Lung (tissue), 12 donors: ENCODE results near the gene ADRA1B. TPM values are rescaled to one million over a fixed set of nuclear protein-coding genes. Genes with fewer than 3 reads are reported as not detected.
A peak's percentile ranks its signal among the peaks of the same experiment; 100 is the strongest.
"Not testable (repeated sequence)": the region's sequence is repeated elsewhere in the genome, so short reads cannot be mapped to it uniquely, and the experiment has no call there.

Experiments used
- ATAC-seq: fragments of 200-7000 bp; cut with Tn5 transposase; one replicate; pipeline ENCODE4 v1.9.1; 2020; ENCODE audit warnings: moderate number of reproducible peaks; ENCODE audit not compliant: insufficient read depth, low FRiP score
- DNase-seq, 3 donors: peaks; one replicate each; pipeline ENCODE4 v3.0.0-alpha.2; 2013 to 2017
- H3K27ac ChIP-seq, 2 donors: one replicate each; pipeline ENCODE4 v1.5.1; 2013; ENCODE audit warnings: mild to moderate bottlenecking in 2 of 2, moderate library complexity in 2 of 2, control low read depth in 1 of 2, inconsistent platforms in 1 of 2, low read depth in 1 of 2, low read length in 1 of 2
- H3K27me3 ChIP-seq, 3 donors: one replicate each; pipeline ENCODE4 v1.5.1; 2013; ENCODE audit warnings: low read length in 2 of 3; ENCODE audit not compliant: control insufficient read depth in 3 of 3, insufficient read depth in 3 of 3
- H3K36me3 ChIP-seq, 4 donors: one replicate each; pipeline ENCODE4 v1.5.1; 2013; ENCODE audit warnings: low read length in 4 of 4, mild to moderate bottlenecking in 1 of 4, moderate library complexity in 1 of 4; ENCODE audit not compliant: control insufficient read depth in 4 of 4, insufficient read depth in 4 of 4
- H3K4me1 ChIP-seq, 5 donors: one replicate each; pipeline ENCODE4 v1.5.1; 2013; ENCODE audit warnings: low read length in 5 of 5, mild to moderate bottlenecking in 2 of 5, moderate library complexity in 1 of 5; ENCODE audit not compliant: control insufficient read depth in 5 of 5, insufficient read depth in 5 of 5
- H3K4me3 ChIP-seq: one replicate; pipeline ENCODE4 v1.5.1; 2013; ENCODE audit warnings: mild to moderate bottlenecking, control low read depth, moderate library complexity
- H3K9ac ChIP-seq, 2 donors: one replicate each; pipeline ENCODE4 v1.5.1; 2013; ENCODE audit warnings: low read length in 2 of 2, control low read depth in 1 of 2; ENCODE audit not compliant: insufficient read depth in 1 of 2
- H3K9me3 ChIP-seq, 4 donors: one replicate each; pipeline ENCODE4 v1.5.1; 2013; ENCODE audit warnings: low read length in 3 of 4, mild to moderate bottlenecking in 1 of 4, moderate library complexity in 1 of 4; ENCODE audit not compliant: control insufficient read depth in 4 of 4, insufficient read depth in 3 of 4
- WGBS, 2 donors: extraction: QIAGEN DNeasy Blood & Tissue Kit; methylation state at CpG; one replicate each; pipeline ENCODE4 v1.1.7; 2013; 5-methylcytosine and 5-hydroxymethylcytosine counted together
- polyA plus RNA-seq, 2 donors: library from polyadenylated mRNA; stranded (reverse); fragments of 200-250 nt; gene quantifications; one replicate each; pipeline ENCODE4 v1.2.1, GENCODE V29; 2013
- total RNA-seq, 2 donors: library from RNA; depleted of rRNA in 1 of 2; stranded (reverse); fragments of >200 nt in 1 of 2; gene quantifications; one replicate each; pipeline ENCODE4 v1.2.1, GENCODE V29; 2014 to 2021
- TF ChIP-seq, protein P1 (sequence below): IDR thresholded peaks from 2 replicates; pipeline ENCODE4 v1.5.1; 2012; ENCODE audit warnings: mild to moderate bottlenecking; ENCODE audit errors: control extremely low read depth, extremely low read depth
- donor health status: control.
- donor health status: control.
- donor health status: Bipolar disorder and iron deficiency.
- donor health status: healthy.
- donor health status: DM: yes; HTN: yes; CAD: no.

The ADRA1B gene
- total and polyA plus RNA-seq, 4 donors = 1.2 to 6.1 (median 2.3) TPM

DNA sequence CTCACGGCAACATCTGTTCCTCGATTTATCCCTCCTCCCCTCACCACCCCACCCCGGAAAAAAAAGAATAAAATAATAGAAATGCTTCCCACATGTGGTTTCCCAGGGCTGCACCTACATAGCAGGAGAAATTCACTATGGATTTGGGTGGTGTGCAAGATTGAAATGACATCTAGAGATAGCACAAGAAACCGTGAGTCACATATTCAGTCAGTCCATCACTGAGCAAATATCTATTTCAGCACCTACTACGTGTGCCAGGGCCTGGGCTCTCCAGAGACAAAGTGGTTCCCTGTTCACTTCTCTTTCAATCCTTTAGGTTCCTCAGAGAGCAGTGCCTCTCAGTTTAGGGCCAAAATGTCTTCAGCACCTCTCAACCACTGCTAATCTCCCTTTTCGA, 47.7 kb downstream of the ADRA1B start:
- no peaks in the 10 kb centered on the region for H3K36me3 ChIP-seq
- no peaks in the 10 kb centered on the region for H3K9me3 ChIP-seq
- no peak overlapping the region for H3K9ac ChIP-seq
- 93 to 94% methylated on average over 6 of the region's 6 CpGs for WGBS, 2 donors
- TF ChIP-seq, protein P1, sequence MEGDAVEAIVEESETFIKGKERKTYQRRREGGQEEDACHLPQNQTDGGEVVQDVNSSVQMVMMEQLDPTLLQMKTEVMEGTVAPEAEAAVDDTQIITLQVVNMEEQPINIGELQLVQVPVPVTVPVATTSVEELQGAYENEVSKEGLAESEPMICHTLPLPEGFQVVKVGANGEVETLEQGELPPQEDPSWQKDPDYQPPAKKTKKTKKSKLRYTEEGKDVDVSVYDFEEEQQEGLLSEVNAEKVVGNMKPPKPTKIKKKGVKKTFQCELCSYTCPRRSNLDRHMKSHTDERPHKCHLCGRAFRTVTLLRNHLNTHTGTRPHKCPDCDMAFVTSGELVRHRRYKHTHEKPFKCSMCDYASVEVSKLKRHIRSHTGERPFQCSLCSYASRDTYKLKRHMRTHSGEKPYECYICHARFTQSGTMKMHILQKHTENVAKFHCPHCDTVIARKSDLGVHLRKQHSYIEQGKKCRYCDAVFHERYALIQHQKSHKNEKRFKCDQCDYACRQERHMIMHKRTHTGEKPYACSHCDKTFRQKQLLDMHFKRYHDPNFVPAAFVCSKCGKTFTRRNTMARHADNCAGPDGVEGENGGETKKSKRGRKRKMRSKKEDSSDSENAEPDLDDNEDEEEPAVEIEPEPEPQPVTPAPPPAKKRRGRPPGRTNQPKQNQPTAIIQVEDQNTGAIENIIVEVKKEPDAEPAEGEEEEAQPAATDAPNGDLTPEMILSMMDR = no peak
- H3K27ac ChIP-seq = no peak overlapping the region
- H3K4me3 ChIP-seq = no peak overlapping the region
- no peaks in the 10 kb centered on the region for H3K4me1 ChIP-seq
- no peak for DNase-seq
- H3K27me3 ChIP-seq = peaks cover 0 to 8% (median 8%) of the 10 kb centered on the region in 3 donors
- no peak for ATAC-seq

DNA sequence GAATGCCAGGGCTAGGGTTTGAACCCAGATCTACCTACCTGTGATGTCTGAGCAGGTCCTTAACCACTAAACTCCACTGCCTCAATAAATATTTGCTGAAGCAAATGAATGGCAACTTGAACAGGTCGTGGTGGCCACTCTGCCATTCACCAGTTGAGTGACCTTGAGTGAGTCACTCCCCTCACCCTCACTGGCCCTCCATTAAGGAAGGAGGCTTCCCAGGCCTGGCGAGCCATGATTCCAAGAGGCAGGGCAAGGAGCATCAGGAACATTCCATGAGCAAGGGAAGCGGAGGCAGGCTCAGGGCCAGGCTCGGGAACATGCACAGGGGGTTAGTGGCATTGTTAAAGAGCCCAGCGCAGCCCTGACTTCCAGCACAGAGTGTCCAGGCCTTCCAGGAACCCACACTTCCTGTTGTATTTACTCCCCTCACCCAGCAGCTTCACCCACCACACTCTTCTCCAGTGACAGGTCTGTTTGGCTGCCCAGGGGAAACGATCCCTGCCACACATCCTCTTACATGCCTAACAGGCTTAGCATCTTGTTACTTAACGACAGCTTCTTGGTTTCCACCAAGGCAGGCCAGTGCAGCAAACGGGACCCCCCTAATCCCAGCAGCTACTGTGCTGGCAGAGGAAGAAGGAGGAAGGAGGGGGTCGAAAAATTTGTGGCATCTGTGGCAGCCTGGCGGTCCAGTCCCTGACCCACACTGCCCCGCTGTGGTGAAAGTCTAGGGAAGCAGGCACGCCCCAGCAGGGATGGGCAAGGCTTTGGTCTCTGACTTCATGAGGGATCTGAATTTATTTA, 49.0 kb downstream of the ADRA1B start:
- no peak overlapping the region for H3K4me3 ChIP-seq
- ATAC-seq (no peak), DNase-seq (peak; percentile 72 to 80 (median 80))
- no peaks in the 10 kb centered on the region for H3K36me3 ChIP-seq
- TF ChIP-seq, protein P1 = peak; percentile 17
- no peaks in the 10 kb centered on the region for H3K9me3 ChIP-seq
- peaks cover 0 to 13% (median 11%) of the 10 kb centered on the region in 3 donors for H3K27me3 ChIP-seq
- WGBS, 2 donors = 35 to 37% methylated on average over 12 of the region's 12 CpGs
- H3K27ac ChIP-seq = no peak overlapping the region
- no peak overlapping the region for H3K9ac ChIP-seq
- no peaks in the 10 kb centered on the region for H3K4me1 ChIP-seq

DNA sequence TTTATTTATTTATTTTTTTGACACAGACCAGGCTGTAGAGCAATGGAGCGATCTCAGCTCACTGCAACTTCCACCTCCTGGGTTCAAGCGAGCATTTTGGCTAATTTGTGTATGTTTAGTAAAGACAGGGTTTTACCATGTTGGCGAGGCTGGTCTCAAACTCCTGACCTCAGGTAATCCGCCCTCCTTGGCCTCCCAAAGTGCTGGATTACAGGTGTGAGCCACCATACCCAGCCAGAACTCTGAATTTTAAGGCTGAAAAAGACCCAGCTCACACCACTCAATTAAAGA, 49.5 kb downstream of the ADRA1B start:
- not testable (repeated sequence) for H3K4me3 ChIP-seq, H3K4me1 ChIP-seq, H3K27ac ChIP-seq, H3K9ac ChIP-seq, ATAC-seq, H3K36me3 ChIP-seq, DNase-seq, H3K9me3 ChIP-seq
- WGBS, 2 donors = 74 to 76% methylated on average over 4 of the region's 4 CpGs
- peaks cover 0 to 18% (median 16%) of the 10 kb centered on the region in 3 donors for H3K27me3 ChIP-seq

DNA sequence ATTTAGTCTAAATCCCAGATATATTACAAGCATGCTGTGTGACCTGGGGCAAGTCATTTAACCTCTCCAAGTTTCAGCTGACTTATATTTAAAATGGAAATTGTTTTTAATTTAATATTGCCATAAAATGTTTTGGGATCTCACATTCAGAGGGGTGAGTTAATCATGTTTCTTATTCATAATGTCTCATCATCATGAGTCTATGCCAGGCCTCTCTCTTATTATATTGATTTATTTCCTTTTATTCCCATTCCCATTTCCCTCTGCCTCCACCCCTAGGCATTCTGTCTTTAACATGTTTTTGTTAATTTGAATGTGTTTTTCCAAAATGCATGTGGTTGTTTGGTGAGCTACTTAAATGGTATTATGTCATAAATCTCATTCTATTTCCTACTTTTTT, 53.7 kb downstream of the ADRA1B start:
- Histone ChIP-seq H3K27me3 (peaks cover 0 to 48% (median 43%) of the 10 kb centered on the region in 3 donors), H3K27ac (no peak overlapping the region)

More for the DNA sequence above, 53.7 kb downstream of the ADRA1B start:
- TF ChIP-seq, protein P1 = no peak
- Histone ChIP-seq H3K4me1 (peaks cover 0 to 9% (median 0%) of the 10 kb centered on the region in 5 donors), H3K9ac (no peak overlapping the region), H3K4me3 (no peak overlapping the region), H3K36me3 (no peaks in the 10 kb centered on the region), H3K9me3 (no peaks in the 10 kb centered on the region)
- DNase-seq (no peak), ATAC-seq (no peak)
